Measurements from ENCODE around the gene PTGER1. TPM values are rescaled to one million over a fixed set of nuclear protein-coding genes. Genes with fewer than 3 reads are reported as not detected.
A peak's percentile ranks its signal among the peaks of the same experiment; 100 is the strongest.

Gene PTGER1
- total and polyA plus RNA-seq, 4 donors: 0.15 to 0.42 (median 0.22) TPM; not detected in 1

DNA sequence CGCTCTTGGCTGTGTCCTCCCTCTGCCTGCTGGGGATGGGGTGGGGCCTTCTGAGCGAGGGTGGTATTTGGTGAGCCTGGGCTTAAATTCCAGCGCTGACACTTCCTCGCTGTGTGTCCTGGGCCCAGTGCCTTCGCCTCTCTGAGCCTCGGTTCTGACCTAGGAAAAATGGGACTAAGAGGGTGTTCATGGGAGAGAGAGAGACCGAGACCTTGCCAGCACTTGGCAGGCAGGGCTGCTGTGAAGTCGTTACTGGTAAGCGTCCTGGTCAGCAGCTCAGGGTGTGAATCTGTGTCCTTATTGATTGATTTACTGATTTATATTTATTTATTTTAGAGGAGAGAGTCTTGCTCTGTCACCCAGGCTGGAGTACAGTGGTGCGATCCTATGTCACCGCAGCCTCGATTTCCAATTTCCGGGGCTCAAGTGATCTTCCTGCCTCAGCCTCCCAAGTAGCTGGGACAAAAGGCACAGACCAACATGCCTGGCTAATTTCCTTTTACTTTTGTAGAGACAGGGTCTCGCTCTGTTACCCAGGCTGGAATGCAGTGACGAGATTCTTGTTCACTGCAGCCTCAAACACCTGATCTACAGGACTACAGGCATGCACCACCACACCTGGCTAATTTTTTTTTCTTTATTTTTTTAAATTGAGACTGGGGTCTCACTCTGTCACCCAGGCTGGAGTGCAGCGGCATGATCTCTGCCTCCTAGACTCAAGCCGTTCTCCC, 39.7 kb downstream of the PTGER1 start (continued):
- TF ChIP-seq, protein P1, sequence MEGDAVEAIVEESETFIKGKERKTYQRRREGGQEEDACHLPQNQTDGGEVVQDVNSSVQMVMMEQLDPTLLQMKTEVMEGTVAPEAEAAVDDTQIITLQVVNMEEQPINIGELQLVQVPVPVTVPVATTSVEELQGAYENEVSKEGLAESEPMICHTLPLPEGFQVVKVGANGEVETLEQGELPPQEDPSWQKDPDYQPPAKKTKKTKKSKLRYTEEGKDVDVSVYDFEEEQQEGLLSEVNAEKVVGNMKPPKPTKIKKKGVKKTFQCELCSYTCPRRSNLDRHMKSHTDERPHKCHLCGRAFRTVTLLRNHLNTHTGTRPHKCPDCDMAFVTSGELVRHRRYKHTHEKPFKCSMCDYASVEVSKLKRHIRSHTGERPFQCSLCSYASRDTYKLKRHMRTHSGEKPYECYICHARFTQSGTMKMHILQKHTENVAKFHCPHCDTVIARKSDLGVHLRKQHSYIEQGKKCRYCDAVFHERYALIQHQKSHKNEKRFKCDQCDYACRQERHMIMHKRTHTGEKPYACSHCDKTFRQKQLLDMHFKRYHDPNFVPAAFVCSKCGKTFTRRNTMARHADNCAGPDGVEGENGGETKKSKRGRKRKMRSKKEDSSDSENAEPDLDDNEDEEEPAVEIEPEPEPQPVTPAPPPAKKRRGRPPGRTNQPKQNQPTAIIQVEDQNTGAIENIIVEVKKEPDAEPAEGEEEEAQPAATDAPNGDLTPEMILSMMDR (IDR thresholded peaks at IDR 0.05; ENCODE audit: low read depth, low read length, missing input control): no peak
- TF ChIP-seq TAF1 (conservative IDR thresholded peaks at IDR 0.05) (no peak), FOXA2 (IDR thresholded peaks at IDR 0.05) (no peak), JUND (IDR thresholded peaks at IDR 0.05) (no peak)
- TF ChIP-seq, protein P2, sequence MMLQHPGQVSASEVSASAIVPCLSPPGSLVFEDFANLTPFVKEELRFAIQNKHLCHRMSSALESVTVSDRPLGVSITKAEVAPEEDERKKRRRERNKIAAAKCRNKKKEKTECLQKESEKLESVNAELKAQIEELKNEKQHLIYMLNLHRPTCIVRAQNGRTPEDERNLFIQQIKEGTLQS (IDR thresholded peaks at IDR 0.05): no peak
- TF ChIP-seq, protein P3, sequence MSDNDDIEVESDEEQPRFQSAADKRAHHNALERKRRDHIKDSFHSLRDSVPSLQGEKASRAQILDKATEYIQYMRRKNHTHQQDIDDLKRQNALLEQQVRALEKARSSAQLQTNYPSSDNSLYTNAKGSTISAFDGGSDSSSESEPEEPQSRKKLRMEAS (IDR thresholded peaks at IDR 0.05): no peak

DNA sequence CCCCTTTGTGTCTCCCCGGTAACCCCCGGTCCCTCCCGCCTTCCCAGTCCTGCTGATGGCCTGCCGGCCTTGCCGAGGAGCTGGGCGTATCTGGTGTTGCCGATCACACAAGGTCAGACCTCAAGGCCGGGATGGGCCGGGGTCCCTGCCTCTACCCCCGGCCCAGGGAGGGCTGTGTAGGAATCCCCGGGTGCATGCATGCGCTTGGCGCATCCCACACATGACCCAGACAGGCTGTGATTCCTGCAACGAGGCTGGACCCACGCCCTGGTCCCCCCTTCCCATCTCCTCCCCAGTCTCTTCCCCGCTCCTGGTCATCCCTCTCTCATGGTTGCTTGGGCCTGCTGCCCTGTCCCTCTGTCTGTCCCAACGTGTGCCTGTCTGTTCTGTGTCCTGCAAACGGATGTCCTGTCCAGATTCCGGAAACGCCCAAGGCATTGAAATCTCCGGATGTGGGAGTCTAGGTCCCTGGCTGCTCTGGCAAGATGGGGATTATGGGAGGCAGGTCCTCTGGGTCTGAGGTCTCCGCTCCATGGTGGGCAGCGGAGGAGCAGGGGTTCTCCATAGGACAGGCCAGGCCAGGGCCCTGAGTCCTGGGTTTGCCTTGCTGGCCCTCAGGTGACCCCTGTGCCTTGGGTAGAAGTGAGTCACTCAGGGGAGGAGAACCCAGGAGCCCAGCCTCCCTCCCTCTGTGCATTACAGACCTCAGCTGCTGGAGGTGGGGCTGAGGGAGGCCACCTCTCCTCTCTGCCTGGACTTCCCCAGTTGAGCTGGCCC, 40.4 kb downstream of the PTGER1 start:
- no peaks in the 10 kb centered on the region for H3K27me3 ChIP-seq (ENCODE audit: control insufficient read depth in 4 of 4, insufficient read depth in 4 of 4, low read length in 3 of 4)
- WGBS: 61% methylated on average over 23 of the region's 23 CpGs
- H3K27ac ChIP-seq (ENCODE audit: low read depth in 1 of 2, low read length in 2 of 2): peak overlapping the region; percentile 27 to 69

DNA sequence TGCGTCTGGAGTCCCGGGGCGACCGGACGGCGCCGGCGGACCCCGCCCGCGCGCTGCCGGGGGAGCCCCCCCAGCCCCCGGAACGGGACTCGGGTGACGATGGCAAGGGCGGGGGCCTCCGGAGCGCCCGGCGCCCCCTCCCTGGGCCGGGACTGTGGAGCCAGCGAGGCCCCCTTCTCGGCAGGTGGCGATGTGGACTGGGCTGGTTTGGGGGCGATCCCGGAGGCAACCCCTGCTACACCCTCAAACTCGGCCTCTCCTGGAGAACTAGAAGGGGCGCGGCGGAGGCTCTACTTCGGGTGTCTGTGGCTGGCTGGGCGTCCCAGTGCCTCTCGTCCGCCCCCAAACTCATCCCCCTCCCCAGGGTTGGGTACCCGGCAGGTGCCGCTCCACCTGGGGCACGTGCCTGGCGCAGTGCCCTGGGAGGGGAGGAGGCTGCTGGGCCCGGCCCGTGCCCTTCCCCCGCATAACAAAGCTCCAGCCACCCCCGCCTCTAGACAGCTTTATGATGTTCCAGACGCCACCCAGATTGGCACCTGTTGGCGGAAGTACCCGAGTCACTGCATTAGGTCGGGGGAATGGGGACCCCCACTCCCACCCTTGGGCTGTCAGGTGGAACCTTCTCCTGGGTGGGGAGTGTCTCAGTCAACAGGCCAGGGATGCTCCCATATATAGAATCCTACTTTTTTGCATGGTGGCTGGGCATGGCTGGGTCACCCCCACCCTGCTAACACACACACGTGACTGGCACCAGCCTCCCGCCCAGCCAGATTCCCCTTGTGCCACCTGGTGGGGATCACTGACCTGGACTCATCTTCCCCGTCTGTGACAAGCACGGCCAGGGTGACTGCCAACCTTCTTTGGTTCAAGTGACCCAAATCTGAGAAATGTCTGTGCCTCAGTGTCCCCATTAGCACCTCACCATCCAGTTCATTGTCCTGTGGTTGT, 41.3 kb downstream of the PTGER1 start:
- no peaks in the 10 kb centered on the region for H3K27me3 ChIP-seq (ENCODE audit: control insufficient read depth in 4 of 4, insufficient read depth in 4 of 4, low read length in 3 of 4)
- peak overlapping the region; percentile 23 to 69 for H3K9ac ChIP-seq (ENCODE audit: low read depth in 1 of 2, low read length in 2 of 2)
- H3K27ac ChIP-seq (ENCODE audit: low read depth in 1 of 2, low read length in 2 of 2): peak overlapping the region; percentile 60 to 69
- no peaks in the 10 kb centered on the region for H3K9me3 ChIP-seq (ENCODE audit: control insufficient read depth in 4 of 4, low read length in 3 of 4)
- no peak for DNase-seq (ENCODE audit: low spot score)
- no peaks in the 10 kb centered on the region for H3K36me3 ChIP-seq (ENCODE audit: control insufficient read depth in 4 of 4, insufficient read depth in 3 of 4, low read depth in 1 of 4, low read length in 3 of 4)
- TF ChIP-seq, protein P4, sequence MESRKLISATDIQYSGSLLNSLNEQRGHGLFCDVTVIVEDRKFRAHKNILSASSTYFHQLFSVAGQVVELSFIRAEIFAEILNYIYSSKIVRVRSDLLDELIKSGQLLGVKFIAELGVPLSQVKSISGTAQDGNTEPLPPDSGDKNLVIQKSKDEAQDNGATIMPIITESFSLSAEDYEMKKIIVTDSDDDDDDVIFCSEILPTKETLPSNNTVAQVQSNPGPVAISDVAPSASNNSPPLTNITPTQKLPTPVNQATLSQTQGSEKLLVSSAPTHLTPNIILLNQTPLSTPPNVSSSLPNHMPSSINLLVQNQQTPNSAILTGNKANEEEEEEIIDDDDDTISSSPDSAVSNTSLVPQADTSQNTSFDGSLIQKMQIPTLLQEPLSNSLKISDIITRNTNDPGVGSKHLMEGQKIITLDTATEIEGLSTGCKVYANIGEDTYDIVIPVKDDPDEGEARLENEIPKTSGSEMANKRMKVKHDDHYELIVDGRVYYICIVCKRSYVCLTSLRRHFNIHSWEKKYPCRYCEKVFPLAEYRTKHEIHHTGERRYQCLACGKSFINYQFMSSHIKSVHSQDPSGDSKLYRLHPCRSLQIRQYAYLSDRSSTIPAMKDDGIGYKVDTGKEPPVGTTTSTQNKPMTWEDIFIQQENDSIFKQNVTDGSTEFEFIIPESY (IDR thresholded peaks at IDR 0.05): no peak
- TF ChIP-seq YY1 (IDR thresholded peaks at IDR 0.05): no peak
- TF ChIP-seq, protein P5, sequence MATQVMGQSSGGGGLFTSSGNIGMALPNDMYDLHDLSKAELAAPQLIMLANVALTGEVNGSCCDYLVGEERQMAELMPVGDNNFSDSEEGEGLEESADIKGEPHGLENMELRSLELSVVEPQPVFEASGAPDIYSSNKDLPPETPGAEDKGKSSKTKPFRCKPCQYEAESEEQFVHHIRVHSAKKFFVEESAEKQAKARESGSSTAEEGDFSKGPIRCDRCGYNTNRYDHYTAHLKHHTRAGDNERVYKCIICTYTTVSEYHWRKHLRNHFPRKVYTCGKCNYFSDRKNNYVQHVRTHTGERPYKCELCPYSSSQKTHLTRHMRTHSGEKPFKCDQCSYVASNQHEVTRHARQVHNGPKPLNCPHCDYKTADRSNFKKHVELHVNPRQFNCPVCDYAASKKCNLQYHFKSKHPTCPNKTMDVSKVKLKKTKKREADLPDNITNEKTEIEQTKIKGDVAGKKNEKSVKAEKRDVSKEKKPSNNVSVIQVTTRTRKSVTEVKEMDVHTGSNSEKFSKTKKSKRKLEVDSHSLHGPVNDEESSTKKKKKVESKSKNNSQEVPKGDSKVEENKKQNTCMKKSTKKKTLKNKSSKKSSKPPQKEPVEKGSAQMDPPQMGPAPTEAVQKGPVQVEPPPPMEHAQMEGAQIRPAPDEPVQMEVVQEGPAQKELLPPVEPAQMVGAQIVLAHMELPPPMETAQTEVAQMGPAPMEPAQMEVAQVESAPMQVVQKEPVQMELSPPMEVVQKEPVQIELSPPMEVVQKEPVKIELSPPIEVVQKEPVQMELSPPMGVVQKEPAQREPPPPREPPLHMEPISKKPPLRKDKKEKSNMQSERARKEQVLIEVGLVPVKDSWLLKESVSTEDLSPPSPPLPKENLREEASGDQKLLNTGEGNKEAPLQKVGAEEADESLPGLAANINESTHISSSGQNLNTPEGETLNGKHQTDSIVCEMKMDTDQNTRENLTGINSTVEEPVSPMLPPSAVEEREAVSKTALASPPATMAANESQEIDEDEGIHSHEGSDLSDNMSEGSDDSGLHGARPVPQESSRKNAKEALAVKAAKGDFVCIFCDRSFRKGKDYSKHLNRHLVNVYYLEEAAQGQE (IDR thresholded peaks at IDR 0.05): no peak
- no peak for TF ChIP-seq RXRA (IDR thresholded peaks at IDR 0.05)
- TF ChIP-seq TAF1 (conservative IDR thresholded peaks at IDR 0.05): no peak
- no peak for TF ChIP-seq FOXA2 (IDR thresholded peaks at IDR 0.05)
- TF ChIP-seq RAD21 (IDR thresholded peaks at IDR 0.05): no peak
- TF ChIP-seq, protein P2 (IDR thresholded peaks at IDR 0.05): no peak
- H3K4me3 ChIP-seq (ENCODE audit: low read depth in 1 of 3, low read length in 3 of 3): peak overlapping the region; percentile 49 to 96 (median 75)
- peaks cover 6 to 30% (median 14%) of the 10 kb centered on the region in 4 donors for H3K4me1 ChIP-seq (ENCODE audit: control insufficient read depth in 4 of 4, insufficient read depth in 4 of 4, low read length in 3 of 4)
- WGBS: 10% methylated on average over 52 of the region's 52 CpGs

More for the DNA sequence above, 40.4 kb downstream of the PTGER1 start:
- no peak overlapping the region for H3K9ac ChIP-seq (ENCODE audit: low read depth in 1 of 2, low read length in 2 of 2)
- no peaks in the 10 kb centered on the region for H3K36me3 ChIP-seq (ENCODE audit: control insufficient read depth in 4 of 4, insufficient read depth in 3 of 4, low read depth in 1 of 4, low read length in 3 of 4)
- H3K9me3 ChIP-seq (ENCODE audit: control insufficient read depth in 4 of 4, low read length in 3 of 4): no peaks in the 10 kb centered on the region
- peak overlapping the region in 1 of 3 donors; percentile 96 for H3K4me3 ChIP-seq (ENCODE audit: low read depth in 1 of 3, low read length in 3 of 3)
- no peak for DNase-seq (ENCODE audit: low spot score)
- H3K4me1 ChIP-seq (ENCODE audit: control insufficient read depth in 4 of 4, insufficient read depth in 4 of 4, low read length in 3 of 4): peaks cover 6 to 36% (median 19%) of the 10 kb centered on the region in 4 donors
- no peak for TF ChIP-seq TAF1 (conservative IDR thresholded peaks at IDR 0.05)
- TF ChIP-seq, protein P2 (IDR thresholded peaks at IDR 0.05): no peak
- TF ChIP-seq NR2F2 (IDR thresholded peaks at IDR 0.05): peak; percentile 79
- peak; percentile 48 for TF ChIP-seq SP1 (IDR thresholded peaks at IDR 0.05)
- peak in 1 of 2 donors; percentile 37 for TF ChIP-seq GABPA (IDR thresholded peaks at IDR 0.05 in 1 of 2, conservative IDR thresholded peaks at IDR 0.05 in 1 of 2)
- no peak for TF ChIP-seq HNF4A (conservative IDR thresholded peaks at IDR 0.05)
- peak in 1 of 2 donors; percentile 36 for TF ChIP-seq RXRA (IDR thresholded peaks at IDR 0.05)
- peak in 1 of 2 donors; percentile 28 for TF ChIP-seq JUND (IDR thresholded peaks at IDR 0.05)

Data from liver (tissue), 9 donors.